ENCODE data around the gene GRIA3. TPM values are rescaled to one million over a fixed set of nuclear protein-coding genes. Genes with fewer than 3 reads are reported as not detected.

Gene GRIA3
- total RNA-seq, 1 experiment from 2014 or later: not detected

GRCh38 chrX:123504047-123504446 is 320.0 kb downstream of the GRIA3 start:
- no peaks in the 10 kb centered on the region for H3K79me2 ChIP-seq (ENCODE audit: insufficient read depth, low read length)
- no TSS peak for BruUV-seq (replicated peaks)
- no peaks in the 10 kb centered on the region for H3K27me3 ChIP-seq (ENCODE audit: insufficient read depth, low read length)
- H3K9ac ChIP-seq (ENCODE audit: low read length): no peak overlapping the region
- H3K27ac ChIP-seq (ENCODE audit: low read depth, low read length): no peak overlapping the region
- no peaks in the 10 kb centered on the region for H3K9me2 ChIP-seq (ENCODE audit: insufficient read depth)
- TF ChIP-seq TCF7L2 (IDR thresholded peaks at IDR 0.05; ENCODE audit: borderline replicate concordance, extremely low read depth, insufficient read depth, insufficient read length) (no peak), CBX3 (IDR thresholded peaks at IDR 0.05; ENCODE audit: low read depth) (no peak), SP1 (IDR thresholded peaks at IDR 0.05; ENCODE audit: low read depth) (no peak), ZNF274 (IDR thresholded peaks at IDR 0.05; ENCODE audit: low read depth, low read length) (no peak), SRF (IDR thresholded peaks at IDR 0.05; ENCODE audit: low read depth) (no peak), ZFX (IDR thresholded peaks at IDR 0.05) (no peak), RAD21 (IDR thresholded peaks at IDR 0.05; ENCODE audit: low read depth) (no peak), EZH2phosphoT487 (IDR thresholded peaks at IDR 0.05; ENCODE audit: borderline replicate concordance) (no peak), SIN3A (IDR thresholded peaks at IDR 0.05; ENCODE audit: low read depth) (no peak), MAX (IDR thresholded peaks at IDR 0.05) (no peak), ELF1 (IDR thresholded peaks at IDR 0.05; ENCODE audit: borderline replicate concordance, low read depth) (no peak), YY1 (IDR thresholded peaks at IDR 0.05; ENCODE audit: extremely low read depth, insufficient replicate concordance, low read depth, low read length) (no peak)
- TF ChIP-seq, protein P1, sequence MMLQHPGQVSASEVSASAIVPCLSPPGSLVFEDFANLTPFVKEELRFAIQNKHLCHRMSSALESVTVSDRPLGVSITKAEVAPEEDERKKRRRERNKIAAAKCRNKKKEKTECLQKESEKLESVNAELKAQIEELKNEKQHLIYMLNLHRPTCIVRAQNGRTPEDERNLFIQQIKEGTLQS (IDR thresholded peaks at IDR 0.05): no peak
- TF ChIP-seq, protein P2, sequence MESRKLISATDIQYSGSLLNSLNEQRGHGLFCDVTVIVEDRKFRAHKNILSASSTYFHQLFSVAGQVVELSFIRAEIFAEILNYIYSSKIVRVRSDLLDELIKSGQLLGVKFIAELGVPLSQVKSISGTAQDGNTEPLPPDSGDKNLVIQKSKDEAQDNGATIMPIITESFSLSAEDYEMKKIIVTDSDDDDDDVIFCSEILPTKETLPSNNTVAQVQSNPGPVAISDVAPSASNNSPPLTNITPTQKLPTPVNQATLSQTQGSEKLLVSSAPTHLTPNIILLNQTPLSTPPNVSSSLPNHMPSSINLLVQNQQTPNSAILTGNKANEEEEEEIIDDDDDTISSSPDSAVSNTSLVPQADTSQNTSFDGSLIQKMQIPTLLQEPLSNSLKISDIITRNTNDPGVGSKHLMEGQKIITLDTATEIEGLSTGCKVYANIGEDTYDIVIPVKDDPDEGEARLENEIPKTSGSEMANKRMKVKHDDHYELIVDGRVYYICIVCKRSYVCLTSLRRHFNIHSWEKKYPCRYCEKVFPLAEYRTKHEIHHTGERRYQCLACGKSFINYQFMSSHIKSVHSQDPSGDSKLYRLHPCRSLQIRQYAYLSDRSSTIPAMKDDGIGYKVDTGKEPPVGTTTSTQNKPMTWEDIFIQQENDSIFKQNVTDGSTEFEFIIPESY (IDR thresholded peaks at IDR 0.05; ENCODE audit: extremely low read depth, insufficient replicate concordance, low read length): no peak
- no peak overlapping the region for H2AFZ ChIP-seq (ENCODE audit: low read depth, low read length, poor library complexity, severe bottlenecking)
- H3K4me2 ChIP-seq (ENCODE audit: low read length): no peak overlapping the region
- H4K20me1 ChIP-seq (ENCODE audit: insufficient read depth): no peaks in the 10 kb centered on the region
- ChIA-PET POLR2A (no interaction called here), RAD21 (ENCODE audit: low non-redundant PET in 1 of 2, low total read pairs in 2 of 2, uncharacterized antibody in 2 of 2, unreplicated experiment in 2 of 2) (no interaction called here), CTCF (no interaction called here)
- H3K4me3 ChIP-seq (replicated peaks in 1 of 2; ENCODE audit: low read depth in 1 of 2, low read length in 2 of 2): no peak overlapping the region
- H3K9me3 ChIP-seq (ENCODE audit: control insufficient read depth in 1 of 2, insufficient read depth in 1 of 2, low read depth in 1 of 2, low read length in 2 of 2): no peaks in the 10 kb centered on the region
- no peak for DNase-seq (ENCODE audit: low read depth, low spot score)
- H3K4me1 ChIP-seq (ENCODE audit: control insufficient read depth in 1 of 2, insufficient read depth in 2 of 2, low read length in 2 of 2): no peaks in the 10 kb centered on the region
- ATAC-seq: no peak
- no peaks in the 10 kb centered on the region for H3K36me3 ChIP-seq (ENCODE audit: control insufficient read depth in 1 of 2, insufficient read depth in 2 of 2, low read length in 2 of 2)
- intact Hi-C loops (cut with micrococcal nuclease): no loop called here
